IPS-20b (cell line): ENCODE data around the gene ZBTB39.
"Not testable (repeated sequence)": the region's sequence is repeated elsewhere in the genome, so short reads cannot be mapped to it uniquely, and the experiment has no call there.

Experiments used
- H3K27ac ChIP-seq: one replicate; pipeline ENCODE4 v1.5.1; 2013; ENCODE audit warnings: low read length
- H3K27me3 ChIP-seq: 2 replicates; pipeline ENCODE4 v1.6.1; 2013; ENCODE audit warnings: mild to moderate bottlenecking, low read length, inconsistent platforms; ENCODE audit not compliant: insufficient read depth
- H3K36me3 ChIP-seq: 2 replicates; pipeline ENCODE4 v1.6.1; 2013; ENCODE audit warnings: low read depth, mild to moderate bottlenecking, inconsistent platforms, low read length, moderate library complexity; ENCODE audit not compliant: insufficient read depth
- H3K4me1 ChIP-seq: 2 replicates; pipeline ENCODE4 v1.6.1; 2013; ENCODE audit warnings: mild to moderate bottlenecking, control low read depth, inconsistent platforms, low read length, moderate library complexity; ENCODE audit not compliant: insufficient read depth
- H3K4me3 ChIP-seq: 2 replicates; pipeline ENCODE4 v1.5.1; 2013; ENCODE audit warnings: mild to moderate bottlenecking, low read length, inconsistent platforms
- H3K9ac ChIP-seq: 2 replicates; pipeline ENCODE4 v1.6.1; 2013; ENCODE audit warnings: low read depth, mild to moderate bottlenecking, inconsistent platforms, low read length, moderate library complexity
- H3K9me3 ChIP-seq: 2 replicates; pipeline ENCODE4 v1.6.1; 2013; ENCODE audit warnings: mild to moderate bottlenecking, low read depth, low read length, inconsistent platforms; ENCODE audit not compliant: insufficient read depth

The ZBTB39 gene

DNA sequence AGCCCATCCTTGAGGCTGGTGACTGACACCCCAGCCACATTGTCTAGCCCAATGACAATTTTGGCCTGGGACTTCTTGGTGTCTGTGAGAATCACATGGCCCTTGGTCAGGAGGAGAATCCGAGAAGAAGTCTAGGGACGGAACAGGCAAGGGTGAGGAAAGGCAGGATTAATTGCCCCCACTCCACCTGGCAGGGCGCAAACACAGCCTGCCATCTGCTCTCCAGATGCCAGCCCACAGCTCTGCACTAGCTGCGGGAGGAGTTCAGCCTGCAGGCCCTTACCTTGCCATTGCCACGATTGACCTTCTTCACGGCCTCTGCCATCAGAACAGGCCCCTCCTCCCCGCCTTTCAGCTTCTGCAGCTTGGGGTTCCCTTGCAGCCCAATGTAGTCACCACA is 23.1 kb upstream of the ZBTB39 start:
- Histone ChIP-seq H3K36me3 (no peaks in the 10 kb centered on the region), H3K4me3 (no peak overlapping the region), H3K9ac (no peak overlapping the region), H3K9me3 (no peaks in the 10 kb centered on the region), H3K27me3 (no peaks in the 10 kb centered on the region), H3K4me1 (no peaks in the 10 kb centered on the region; the same call in 1 of the 2 replicates), H3K27ac (no peak overlapping the region)

DNA sequence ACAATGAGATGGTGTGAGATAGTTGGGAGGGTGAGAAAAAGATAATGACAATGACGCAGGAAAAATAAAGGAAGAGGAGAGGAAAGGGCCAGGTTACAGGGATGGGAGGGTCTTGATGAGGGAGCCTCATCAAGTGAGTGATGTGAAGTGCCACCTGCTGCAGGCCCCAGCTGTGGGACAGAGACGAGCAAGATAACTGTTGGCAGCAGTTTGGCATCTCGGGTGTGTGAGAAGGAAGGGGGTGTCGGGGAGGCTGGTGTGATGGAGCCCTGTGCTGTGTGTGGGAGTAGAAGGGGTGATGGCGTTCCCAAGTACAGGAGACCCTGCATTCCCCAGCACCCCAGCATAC is 21.4 kb upstream of the ZBTB39 start:
- H3K9ac ChIP-seq: no peak overlapping the region
- H3K27ac ChIP-seq: no peak overlapping the region
- no peaks in the 10 kb centered on the region for H3K27me3 ChIP-seq
- H3K4me1 ChIP-seq: no peaks in the 10 kb centered on the region; the same call in 1 of the 2 replicates
- H3K36me3 ChIP-seq: no peaks in the 10 kb centered on the region
- H3K4me3 ChIP-seq: no peak overlapping the region
- no peaks in the 10 kb centered on the region for H3K9me3 ChIP-seq

GRCh38 chr12:57027011-57027804 is 20.9 kb upstream of the ZBTB39 start:
- H3K9ac ChIP-seq: no peak overlapping the region
- H3K27ac ChIP-seq: no peak overlapping the region
- no peaks in the 10 kb centered on the region for H3K36me3 ChIP-seq
- H3K4me3 ChIP-seq: no peak overlapping the region
- no peaks in the 10 kb centered on the region; the same call in 1 of the 2 replicates for H3K4me1 ChIP-seq
- H3K9me3 ChIP-seq: no peaks in the 10 kb centered on the region
- H3K27me3 ChIP-seq: no peaks in the 10 kb centered on the region

- Histone ChIP-seq H3K27ac (no peak overlapping the region), H3K36me3 (no peaks in the 10 kb centered on the region), H3K27me3 (no peaks in the 10 kb centered on the region), H3K4me3 (no peak overlapping the region), H3K4me1 (no peaks in the 10 kb centered on the region; the same call in 1 of the 2 replicates), H3K9me3 (no peaks in the 10 kb centered on the region), H3K9ac (no peak overlapping the region)
These were observed 18.9 kb upstream of the ZBTB39 start for GRCh38 chr12:57025196-57025595.

DNA sequence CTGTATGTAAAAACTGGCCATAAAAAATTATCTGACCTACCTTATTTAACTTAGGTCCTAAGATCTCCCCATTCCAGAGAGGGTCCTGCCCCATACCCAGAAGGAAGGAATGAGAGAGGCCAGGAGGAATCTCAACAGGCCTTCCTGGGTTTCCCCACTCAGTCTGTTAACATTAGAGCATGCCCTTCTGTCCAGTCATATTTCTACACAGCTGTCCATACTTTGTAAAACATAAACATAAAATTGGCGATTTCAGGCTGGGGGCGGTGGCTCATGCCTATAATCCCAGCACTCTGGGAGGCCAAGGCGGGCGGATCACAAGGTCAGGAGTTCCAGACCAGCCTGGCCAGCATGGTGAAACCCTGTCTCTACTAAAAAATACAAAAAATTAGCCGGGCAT is 16.0 kb upstream of the ZBTB39 start:
- not testable (repeated sequence) for H3K9ac ChIP-seq, H3K4me3 ChIP-seq, H3K27ac ChIP-seq, H3K9me3 ChIP-seq, H3K4me1 ChIP-seq, H3K36me3 ChIP-seq, H3K27me3 ChIP-seq

GRCh38 chr12:57019983-57020719 is 13.8 kb upstream of the ZBTB39 start:
- Histone ChIP-seq H3K4me1 (peaks cover 4% of the 10 kb centered on the region; the same call in 1 of the 2 replicates), H3K9me3 (no peaks in the 10 kb centered on the region), H3K36me3 (no peaks in the 10 kb centered on the region), H3K27me3 (no peaks in the 10 kb centered on the region), H3K4me3 (no peak overlapping the region), H3K9ac (no peak overlapping the region), H3K27ac (no peak overlapping the region)

DNA sequence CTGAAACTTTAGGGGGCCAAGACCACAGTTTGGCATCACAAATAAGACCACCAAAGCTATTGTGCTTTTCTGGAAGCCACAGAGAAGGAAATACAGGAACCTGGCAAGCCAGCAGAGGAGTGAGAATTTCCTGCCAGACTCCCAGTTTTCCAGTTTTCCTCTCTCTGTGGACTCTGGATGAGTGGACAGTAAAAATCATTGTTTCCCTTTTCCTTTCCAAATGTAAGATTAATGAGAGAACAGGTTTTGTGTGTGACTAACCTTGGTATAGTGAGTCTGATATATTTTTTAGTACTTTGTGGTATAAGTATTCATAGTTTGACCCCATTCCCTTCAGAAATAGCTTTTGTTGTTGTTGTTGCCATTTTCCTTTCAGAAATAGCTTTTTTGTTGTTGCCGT is 12.6 kb upstream of the ZBTB39 start:
- Histone ChIP-seq H3K27me3 (no peaks in the 10 kb centered on the region), H3K4me1 (peaks cover 4% of the 10 kb centered on the region; the same call in 1 of the 2 replicates), H3K4me3 (no peak overlapping the region), H3K27ac (no peak overlapping the region), H3K36me3 (no peaks in the 10 kb centered on the region), H3K9ac (no peak overlapping the region), H3K9me3 (no peaks in the 10 kb centered on the region)

DNA sequence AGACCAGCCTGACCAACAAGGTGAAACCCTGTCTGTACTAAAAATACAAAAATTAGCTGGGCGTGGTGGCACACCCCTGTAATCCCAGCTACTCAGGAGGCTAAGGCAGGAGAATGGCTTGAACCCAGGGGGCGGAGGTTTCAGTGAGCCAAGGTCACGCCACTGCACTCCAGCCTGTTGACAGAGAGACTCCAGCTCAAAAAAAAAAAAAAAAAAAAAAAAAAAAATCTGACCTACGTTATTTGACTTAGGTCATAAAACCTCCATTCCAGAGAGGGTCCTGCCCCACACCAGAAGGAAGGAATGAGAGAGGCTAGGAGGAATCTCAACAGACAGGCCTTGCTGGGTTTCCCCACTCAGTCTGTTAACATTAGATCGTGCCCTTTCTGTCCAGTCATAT is 12.0 kb upstream of the ZBTB39 start:
- not testable (repeated sequence) for H3K9ac ChIP-seq, H3K4me1 ChIP-seq, H3K36me3 ChIP-seq, H3K27me3 ChIP-seq, H3K27ac ChIP-seq, H3K4me3 ChIP-seq, H3K9me3 ChIP-seq

DNA sequence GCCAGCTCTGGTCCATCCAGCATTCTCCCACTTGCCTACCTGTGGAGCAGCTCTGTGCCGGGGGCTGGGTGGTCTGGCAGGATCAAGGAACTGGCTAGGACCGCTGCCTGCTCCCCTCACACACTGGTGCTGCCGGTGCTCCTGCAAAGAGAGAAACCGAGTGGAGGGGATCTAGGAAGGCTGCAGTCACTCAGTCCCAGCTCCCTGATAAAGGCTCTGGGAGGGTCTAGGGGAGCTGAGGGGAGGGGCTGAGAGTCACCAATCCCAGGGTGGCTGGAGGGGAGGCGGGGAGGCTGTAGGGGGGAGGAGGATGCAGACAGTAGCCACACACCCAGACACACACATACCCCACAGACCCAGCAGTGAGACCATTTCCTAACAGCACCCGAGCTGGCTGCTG is 10.0 kb upstream of the ZBTB39 start, which contains the start of gene TAC3:
Gene TAC3, minus strand, starts transcription at position 182 of the 400 bp plus-strand sequence. CDS start 732 bp downstream, outside the sequence.
- no peak within 1 kb of the TSS for H3K27ac ChIP-seq
- H3K4me1 ChIP-seq: peaks cover 8% of the 10 kb centered on the region
- peak within 1 kb of the TSS; percentile 57; the same call in 1 of the 2 replicates for H3K9ac ChIP-seq
- no peaks in the 10 kb centered on the region for H3K9me3 ChIP-seq
- H3K4me3 ChIP-seq: peak within 1 kb of the TSS; percentile 57; the same call in 1 of the 2 replicates
- H3K36me3 ChIP-seq: no peaks in the 10 kb centered on the region
- H3K27me3 ChIP-seq: no peaks in the 10 kb centered on the region

GRCh38 chr12:57012600-57013465 is 6.5 kb upstream of the ZBTB39 start:
- no peaks in the 10 kb centered on the region for H3K27me3 ChIP-seq
- H3K4me3 ChIP-seq: no peak overlapping the region
- H3K4me1 ChIP-seq: peaks cover 29% of the 10 kb centered on the region
- H3K27ac ChIP-seq: no peak overlapping the region
- no peaks in the 10 kb centered on the region for H3K9me3 ChIP-seq
- no peak overlapping the region for H3K9ac ChIP-seq
- H3K36me3 ChIP-seq: no peaks in the 10 kb centered on the region
